ENCODE data around the gene ADAM12.

ADAM12 gene

GRCh38 chr10:126209451-126209850 lies 178.8 kb downstream of the ADAM12 start:
- no peaks in the 10 kb centered on the region; the same call in 1 of the 2 replicates for H3K27me3 ChIP-seq (replicated peaks; ENCODE audit: insufficient read depth, low read length)
- H2AFZ ChIP-seq (ENCODE audit: low read length), result no peak overlapping the region
- H3K79me2 ChIP-seq (ENCODE audit: low read length), result no peaks in the 10 kb centered on the region
- H3K36me3 ChIP-seq (replicated peaks; ENCODE audit: insufficient read depth, low read length), result no peaks in the 10 kb centered on the region
- no peak overlapping the region for H3K27ac ChIP-seq (ENCODE audit: low read length)
- H3K4me2 ChIP-seq (ENCODE audit: low read depth, low read length), result no peak overlapping the region
- no peaks in the 10 kb centered on the region for H4K20me1 ChIP-seq (ENCODE audit: insufficient read depth, low read length)
- no peaks in the 10 kb centered on the region for H3F3A ChIP-seq (ENCODE audit: insufficient read depth, low read length)
- H3K4me3 ChIP-seq (ENCODE audit: low read length), result no peak overlapping the region
- TF ChIP-seq EZH2phosphoT487 (IDR thresholded peaks at IDR 0.05; ENCODE audit: low read length) (no peak), EZH2 (optimal IDR thresholded peaks at IDR 0.05; ENCODE audit: low read depth, low read length) (no peak)
- TF ChIP-seq, protein P1, sequence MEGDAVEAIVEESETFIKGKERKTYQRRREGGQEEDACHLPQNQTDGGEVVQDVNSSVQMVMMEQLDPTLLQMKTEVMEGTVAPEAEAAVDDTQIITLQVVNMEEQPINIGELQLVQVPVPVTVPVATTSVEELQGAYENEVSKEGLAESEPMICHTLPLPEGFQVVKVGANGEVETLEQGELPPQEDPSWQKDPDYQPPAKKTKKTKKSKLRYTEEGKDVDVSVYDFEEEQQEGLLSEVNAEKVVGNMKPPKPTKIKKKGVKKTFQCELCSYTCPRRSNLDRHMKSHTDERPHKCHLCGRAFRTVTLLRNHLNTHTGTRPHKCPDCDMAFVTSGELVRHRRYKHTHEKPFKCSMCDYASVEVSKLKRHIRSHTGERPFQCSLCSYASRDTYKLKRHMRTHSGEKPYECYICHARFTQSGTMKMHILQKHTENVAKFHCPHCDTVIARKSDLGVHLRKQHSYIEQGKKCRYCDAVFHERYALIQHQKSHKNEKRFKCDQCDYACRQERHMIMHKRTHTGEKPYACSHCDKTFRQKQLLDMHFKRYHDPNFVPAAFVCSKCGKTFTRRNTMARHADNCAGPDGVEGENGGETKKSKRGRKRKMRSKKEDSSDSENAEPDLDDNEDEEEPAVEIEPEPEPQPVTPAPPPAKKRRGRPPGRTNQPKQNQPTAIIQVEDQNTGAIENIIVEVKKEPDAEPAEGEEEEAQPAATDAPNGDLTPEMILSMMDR (IDR thresholded peaks at IDR 0.05; ENCODE audit: low read length), result no peak
- no peak for DNase-seq
- H3K9me2 ChIP-seq (replicated peaks; ENCODE audit: insufficient read depth, low read length), result no peaks in the 10 kb centered on the region
- no peaks in the 10 kb centered on the region for H3K9me3 ChIP-seq (replicated peaks; ENCODE audit: insufficient read depth, low read length)
- no peak overlapping the region for H3K9ac ChIP-seq (ENCODE audit: low read length)
- H3K4me1 ChIP-seq (ENCODE audit: low read length), result no peaks in the 10 kb centered on the region

DNA sequence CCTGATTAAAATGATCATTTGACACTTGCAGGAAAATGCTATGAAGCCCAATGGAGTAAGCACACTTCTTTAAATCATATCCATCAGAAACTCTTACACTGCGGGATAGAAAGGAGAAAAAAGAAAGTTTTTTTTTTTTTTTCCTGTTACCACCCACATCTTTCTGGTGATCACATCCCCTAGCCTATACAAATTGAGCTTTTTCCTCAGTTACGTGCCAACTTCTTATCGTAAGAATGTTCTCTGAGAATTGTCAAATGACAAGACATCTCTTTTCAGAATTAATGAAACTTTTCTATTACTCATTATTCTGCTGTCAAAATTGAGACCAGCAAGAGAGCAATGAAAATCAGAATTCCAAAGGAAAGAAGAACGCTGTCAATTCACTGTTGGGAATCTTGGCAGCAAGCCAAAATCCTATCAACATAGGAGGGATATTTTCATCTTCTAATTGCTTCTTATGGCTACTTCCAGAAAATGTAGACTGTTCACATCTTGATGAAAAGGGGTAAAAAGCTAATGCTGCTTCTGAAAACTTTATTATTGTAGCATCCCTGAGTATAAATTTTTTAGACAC lies 179.5 kb downstream of the ADAM12 start:
- Histone ChIP-seq H3K9me2 (replicated peaks; ENCODE audit: insufficient read depth, low read length) (no peaks in the 10 kb centered on the region), H3K79me2 (ENCODE audit: low read length) (no peaks in the 10 kb centered on the region), H3K9ac (ENCODE audit: low read length) (no peak overlapping the region), H2AFZ (ENCODE audit: low read length) (no peak overlapping the region), H3K27ac (ENCODE audit: low read length) (no peak overlapping the region), H3K4me1 (ENCODE audit: low read length) (no peaks in the 10 kb centered on the region), H3F3A (ENCODE audit: insufficient read depth, low read length) (no peaks in the 10 kb centered on the region), H3K4me3 (ENCODE audit: low read length) (no peak overlapping the region), H3K4me2 (ENCODE audit: low read depth, low read length) (no peak overlapping the region), H3K9me3 (replicated peaks; ENCODE audit: insufficient read depth, low read length) (no peaks in the 10 kb centered on the region), H3K36me3 (replicated peaks; ENCODE audit: insufficient read depth, low read length) (no peaks in the 10 kb centered on the region), H4K20me1 (ENCODE audit: insufficient read depth, low read length) (no peaks in the 10 kb centered on the region), H3K27me3 (replicated peaks; ENCODE audit: insufficient read depth, low read length) (no peaks in the 10 kb centered on the region; the same call in 1 of the 2 replicates)
- TF ChIP-seq, protein P1 (IDR thresholded peaks at IDR 0.05; ENCODE audit: low read length), result no peak
- TF ChIP-seq EZH2phosphoT487 (IDR thresholded peaks at IDR 0.05; ENCODE audit: low read length), result no peak
- TF ChIP-seq EZH2 (optimal IDR thresholded peaks at IDR 0.05; ENCODE audit: low read depth, low read length), result no peak
- no peak for DNase-seq

DNA sequence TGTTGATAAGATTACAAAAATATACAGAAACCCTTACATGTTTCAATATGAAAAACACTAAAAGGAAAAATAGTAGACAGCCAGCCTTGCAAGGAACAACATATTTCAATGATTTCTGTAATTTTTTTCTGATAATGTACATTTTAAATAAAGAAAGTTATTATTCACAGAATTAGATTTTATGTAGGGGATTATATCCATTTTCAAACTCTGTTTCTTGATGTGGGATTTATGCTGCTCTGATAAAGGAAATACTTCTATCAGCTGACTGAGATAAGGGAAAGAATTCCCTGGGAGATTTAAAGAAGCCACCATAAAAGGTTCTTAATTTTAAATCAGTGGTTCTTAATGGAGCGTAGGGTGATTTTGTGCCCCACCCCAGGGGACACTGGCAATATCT lies 180.4 kb downstream of the ADAM12 start:
- Histone ChIP-seq H3K4me3 (ENCODE audit: low read length) (no peak overlapping the region), H3K27me3 (replicated peaks; ENCODE audit: insufficient read depth, low read length) (no peaks in the 10 kb centered on the region; the same call in 1 of the 2 replicates), H3K9me3 (replicated peaks; ENCODE audit: insufficient read depth, low read length) (no peaks in the 10 kb centered on the region), H3F3A (ENCODE audit: insufficient read depth, low read length) (no peaks in the 10 kb centered on the region), H3K4me2 (ENCODE audit: low read depth, low read length) (no peak overlapping the region), H3K9ac (ENCODE audit: low read length) (no peak overlapping the region), H3K27ac (ENCODE audit: low read length) (no peak overlapping the region), H4K20me1 (ENCODE audit: insufficient read depth, low read length) (no peaks in the 10 kb centered on the region), H3K79me2 (ENCODE audit: low read length) (no peaks in the 10 kb centered on the region), H3K9me2 (replicated peaks; ENCODE audit: insufficient read depth, low read length) (no peaks in the 10 kb centered on the region), H2AFZ (ENCODE audit: low read length) (no peak overlapping the region), H3K36me3 (replicated peaks; ENCODE audit: insufficient read depth, low read length) (no peaks in the 10 kb centered on the region), H3K4me1 (ENCODE audit: low read length) (no peaks in the 10 kb centered on the region)
- TF ChIP-seq, protein P1 (IDR thresholded peaks at IDR 0.05; ENCODE audit: low read length), result no peak
- no peak for TF ChIP-seq EZH2 (optimal IDR thresholded peaks at IDR 0.05; ENCODE audit: low read depth, low read length)
- TF ChIP-seq EZH2phosphoT487 (IDR thresholded peaks at IDR 0.05; ENCODE audit: low read length), result no peak
- DNase-seq, result no peak
